ENCODE results near the gene SMARCC2. TPM values are rescaled to one million over a fixed set of nuclear protein-coding genes. Genes with fewer than 3 reads are reported as not detected.
A peak's percentile ranks its signal among the peaks of the same experiment; 100 is the strongest.

SMARCC2 gene
- total and polyA plus RNA-seq, 4 donors = 66.2 to 143 (median 123) TPM

DNA sequence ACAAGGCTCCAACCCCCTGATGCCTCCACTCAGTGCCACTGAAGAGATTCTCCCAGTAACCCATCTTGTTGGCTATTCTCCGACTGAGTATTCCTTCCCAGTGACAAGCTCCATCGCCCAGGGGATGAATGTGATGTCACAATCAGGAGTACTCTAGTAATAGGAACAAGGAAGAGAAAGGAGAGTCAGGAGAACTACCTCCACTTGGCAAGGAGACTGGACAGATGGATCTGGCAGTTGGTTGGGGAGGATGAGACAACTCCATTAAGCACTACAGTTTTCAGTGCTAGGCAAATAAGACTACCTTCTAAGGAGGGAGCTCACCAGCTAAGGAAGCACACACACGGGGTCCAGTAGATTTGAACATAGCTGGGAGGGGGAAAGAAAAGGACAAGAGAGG is 27.2 kb upstream of the SMARCC2 start:
- Histone ChIP-seq H3K27ac (ENCODE audit: low read depth, low read length) (no peak overlapping the region), H3K36me3 (ENCODE audit: control insufficient read depth, insufficient read depth, low read length) (peaks cover 55% of the 10 kb centered on the region), H3K9me3 (ENCODE audit: control insufficient read depth, insufficient read depth, low read length) (no peaks in the 10 kb centered on the region), H3K4me3 (ENCODE audit: low read depth, low read length) (no peak overlapping the region), H3K4me1 (ENCODE audit: control insufficient read depth, insufficient read depth, low read length) (peaks cover 15% of the 10 kb centered on the region), H3K27me3 (ENCODE audit: control insufficient read depth, insufficient read depth, low read length) (no peaks in the 10 kb centered on the region)
- WGBS (ENCODE audit: insufficient coverage) = 100% methylated on average over 3 of the region's 3 CpGs
- no peak for DNase-seq (ENCODE audit: low read depth in 4 of 6, low spot score in 6 of 6)

- Histone ChIP-seq H3K9me3 (ENCODE audit: control insufficient read depth, insufficient read depth, low read length) (no peaks in the 10 kb centered on the region), H3K27ac (ENCODE audit: low read depth, low read length) (no peak overlapping the region)
Measured at GRCh38 chr12:56213878-56214277, 24.6 kb upstream of the SMARCC2 start.

DNA sequence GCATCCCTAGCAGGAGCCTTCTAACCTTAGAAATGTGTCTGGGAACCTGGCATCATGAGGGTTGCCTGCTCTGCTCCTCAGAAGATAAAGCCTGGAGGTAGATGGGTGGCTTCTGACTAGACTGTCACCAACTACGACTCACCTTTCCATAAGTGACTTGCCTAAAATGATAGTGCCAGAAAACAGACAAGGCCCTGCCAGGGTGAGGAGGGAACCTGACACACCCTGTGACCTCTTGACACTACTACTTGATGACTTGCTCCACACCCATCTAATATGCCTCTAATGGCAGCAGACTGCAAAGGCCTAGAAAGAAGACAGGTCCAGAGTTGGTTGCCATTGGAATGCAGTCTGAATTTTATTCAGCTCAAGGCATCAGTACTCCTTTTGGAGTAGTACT is 23.1 kb upstream of the SMARCC2 start:
- no peaks in the 10 kb centered on the region for H3K27me3 ChIP-seq (ENCODE audit: control insufficient read depth, insufficient read depth, low read length)
- no peak overlapping the region for H3K4me3 ChIP-seq (ENCODE audit: low read depth, low read length)
- H3K36me3 ChIP-seq (ENCODE audit: control insufficient read depth, insufficient read depth, low read length) = peaks cover 88% of the 10 kb centered on the region
- no peaks in the 10 kb centered on the region for H3K9me3 ChIP-seq (ENCODE audit: control insufficient read depth, insufficient read depth, low read length)
- no peak for DNase-seq (ENCODE audit: low read depth in 4 of 6, low spot score in 6 of 6)
- H3K27ac ChIP-seq (ENCODE audit: low read depth, low read length) = no peak overlapping the region
- no CpG with 5 or more reads among the region's 1 CpG for WGBS (ENCODE audit: insufficient coverage)
- H3K4me1 ChIP-seq (ENCODE audit: control insufficient read depth, insufficient read depth, low read length) = no peaks in the 10 kb centered on the region

More at GRCh38 chr12:56213878-56214277, 24.6 kb upstream of the SMARCC2 start:
- DNase-seq (ENCODE audit: low read depth in 4 of 6, low spot score in 6 of 6) = no peak
- no peaks in the 10 kb centered on the region for H3K27me3 ChIP-seq (ENCODE audit: control insufficient read depth, insufficient read depth, low read length)
- peaks cover 79% of the 10 kb centered on the region for H3K36me3 ChIP-seq (ENCODE audit: control insufficient read depth, insufficient read depth, low read length)
- H3K4me1 ChIP-seq (ENCODE audit: control insufficient read depth, insufficient read depth, low read length) = no peaks in the 10 kb centered on the region
- WGBS (ENCODE audit: insufficient coverage) = 100% methylated on average over 3 of the region's 5 CpGs
- H3K4me3 ChIP-seq (ENCODE audit: low read depth, low read length) = no peak overlapping the region

- Histone ChIP-seq H3K4me1 (ENCODE audit: control insufficient read depth, insufficient read depth, low read length) (no peaks in the 10 kb centered on the region), H3K36me3 (ENCODE audit: control insufficient read depth, insufficient read depth, low read length) (peaks cover 77% of the 10 kb centered on the region), H3K27ac (ENCODE audit: low read depth, low read length) (no peak overlapping the region), H3K4me3 (ENCODE audit: low read depth, low read length) (no peak overlapping the region), H3K27me3 (ENCODE audit: control insufficient read depth, insufficient read depth, low read length) (no peaks in the 10 kb centered on the region), H3K9me3 (ENCODE audit: control insufficient read depth, insufficient read depth, low read length) (no peaks in the 10 kb centered on the region)
- 72% methylated on average over 6 of the region's 6 CpGs for WGBS (ENCODE audit: insufficient coverage)
- DNase-seq (ENCODE audit: low read depth in 4 of 6, low spot score in 6 of 6) = no peak
Measured at GRCh38 chr12:56208006-56208405, 18.7 kb upstream of the SMARCC2 start.

DNA sequence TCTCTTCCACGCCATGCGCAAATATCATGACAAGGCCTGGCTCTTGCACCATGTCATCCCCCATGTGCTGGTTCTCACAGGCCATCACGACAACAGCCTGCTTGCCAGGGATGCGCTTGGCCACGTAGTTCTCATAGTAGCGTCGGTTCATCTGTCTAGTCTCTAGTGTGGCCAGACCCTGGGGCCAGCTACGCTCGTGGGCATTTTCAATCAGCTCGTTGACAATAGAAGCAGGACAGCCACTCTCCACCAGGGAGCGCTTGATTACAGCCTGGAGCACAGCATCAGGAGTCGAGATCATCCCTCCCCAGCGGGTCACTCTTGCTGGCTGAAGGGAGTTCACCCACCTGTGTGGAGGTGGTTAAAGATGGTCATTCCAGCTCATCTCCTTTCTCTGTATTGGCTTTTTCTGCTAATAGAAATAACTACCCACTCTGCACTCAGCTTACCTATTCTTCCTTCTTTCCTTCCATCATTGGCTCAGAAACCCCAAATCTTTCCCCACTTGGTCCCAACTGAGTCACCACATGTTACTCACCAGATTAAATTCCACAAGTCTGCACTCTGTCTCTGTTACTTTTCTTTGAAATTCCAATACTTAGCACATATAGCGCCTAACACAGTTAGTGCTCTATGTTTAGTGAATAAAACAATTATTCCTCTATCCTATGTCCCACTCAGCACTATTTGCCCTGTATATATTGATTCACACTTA is 17.3 kb upstream of the SMARCC2 start:
- peak in 2 of 6 donors; percentile 42 to 60 for DNase-seq (ENCODE audit: low read depth in 4 of 6, low spot score in 6 of 6)

GRCh38 chr12:56205445-56205844 is 16.2 kb upstream of the SMARCC2 start:
- no peaks in the 10 kb centered on the region for H3K4me1 ChIP-seq (ENCODE audit: control insufficient read depth, insufficient read depth, low read length)
- H3K27ac ChIP-seq (ENCODE audit: low read depth, low read length) = no peak overlapping the region
- no peak for DNase-seq (ENCODE audit: low read depth in 4 of 6, low spot score in 6 of 6)
- no peaks in the 10 kb centered on the region for H3K27me3 ChIP-seq (ENCODE audit: control insufficient read depth, insufficient read depth, low read length)
- peaks cover 54% of the 10 kb centered on the region for H3K36me3 ChIP-seq (ENCODE audit: control insufficient read depth, insufficient read depth, low read length)
- H3K4me3 ChIP-seq (ENCODE audit: low read depth, low read length) = no peak overlapping the region
- H3K9me3 ChIP-seq (ENCODE audit: control insufficient read depth, insufficient read depth, low read length) = no peaks in the 10 kb centered on the region

More for the DNA sequence above, 17.3 kb upstream of the SMARCC2 start:
- Histone ChIP-seq H3K27ac (ENCODE audit: low read depth, low read length) (no peak overlapping the region), H3K4me1 (ENCODE audit: control insufficient read depth, insufficient read depth, low read length) (no peaks in the 10 kb centered on the region), H3K4me3 (ENCODE audit: low read depth, low read length) (no peak overlapping the region), H3K36me3 (ENCODE audit: control insufficient read depth, insufficient read depth, low read length) (peaks cover 64% of the 10 kb centered on the region), H3K9me3 (ENCODE audit: control insufficient read depth, insufficient read depth, low read length) (no peaks in the 10 kb centered on the region), H3K27me3 (ENCODE audit: control insufficient read depth, insufficient read depth, low read length) (no peaks in the 10 kb centered on the region)
- WGBS (ENCODE audit: insufficient coverage) = 50% methylated on average over 11 of the region's 14 CpGs

DNA sequence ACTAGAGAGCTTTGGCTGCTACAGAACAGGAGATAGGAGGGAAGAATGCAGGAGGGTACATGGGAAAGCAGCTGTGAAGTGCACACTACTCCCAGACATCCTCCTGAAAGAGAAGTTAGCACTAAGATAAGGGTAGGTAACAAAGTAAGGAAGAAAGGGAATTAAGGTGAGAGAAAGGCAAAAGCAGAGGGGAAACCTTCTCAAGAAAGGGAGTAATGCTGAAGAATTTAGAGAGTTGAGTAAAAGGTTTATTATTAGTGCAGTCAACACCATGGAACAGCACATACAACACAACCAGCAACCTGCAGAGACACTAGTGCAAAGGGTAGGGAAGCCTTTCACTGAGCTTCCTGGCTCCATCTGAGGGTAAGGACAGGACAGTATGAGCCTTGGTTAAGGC is 15.0 kb upstream of the SMARCC2 start:
- Histone ChIP-seq H3K4me1 (ENCODE audit: control insufficient read depth, insufficient read depth, low read length) (no peaks in the 10 kb centered on the region), H3K9me3 (ENCODE audit: control insufficient read depth, insufficient read depth, low read length) (no peaks in the 10 kb centered on the region), H3K4me3 (ENCODE audit: low read depth, low read length) (no peak overlapping the region), H3K27ac (ENCODE audit: low read depth, low read length) (no peak overlapping the region), H3K27me3 (ENCODE audit: control insufficient read depth, insufficient read depth, low read length) (no peaks in the 10 kb centered on the region), H3K36me3 (ENCODE audit: control insufficient read depth, insufficient read depth, low read length) (peaks cover 42% of the 10 kb centered on the region)
- DNase-seq (ENCODE audit: low read depth in 4 of 6, low spot score in 6 of 6) = no peak

GRCh38 chr12:56202838-56203237 is 13.6 kb upstream of the SMARCC2 start:
- WGBS (ENCODE audit: insufficient coverage) = no CpG with 5 or more reads among the region's 2 CpGs
- Histone ChIP-seq H3K27ac (ENCODE audit: low read depth, low read length) (no peak overlapping the region), H3K27me3 (ENCODE audit: control insufficient read depth, insufficient read depth, low read length) (no peaks in the 10 kb centered on the region), H3K9me3 (ENCODE audit: control insufficient read depth, insufficient read depth, low read length) (no peaks in the 10 kb centered on the region), H3K4me1 (ENCODE audit: control insufficient read depth, insufficient read depth, low read length) (no peaks in the 10 kb centered on the region), H3K4me3 (ENCODE audit: low read depth, low read length) (no peak overlapping the region), H3K36me3 (ENCODE audit: control insufficient read depth, insufficient read depth, low read length) (peaks cover 28% of the 10 kb centered on the region)
- DNase-seq (ENCODE audit: low read depth in 4 of 6, low spot score in 6 of 6) = no peak

- 67% methylated on average over 1 of the region's 1 CpG for WGBS (ENCODE audit: insufficient coverage)
Measured at GRCh38 chr12:56202366-56202765, 13.1 kb upstream of the SMARCC2 start.

DNA sequence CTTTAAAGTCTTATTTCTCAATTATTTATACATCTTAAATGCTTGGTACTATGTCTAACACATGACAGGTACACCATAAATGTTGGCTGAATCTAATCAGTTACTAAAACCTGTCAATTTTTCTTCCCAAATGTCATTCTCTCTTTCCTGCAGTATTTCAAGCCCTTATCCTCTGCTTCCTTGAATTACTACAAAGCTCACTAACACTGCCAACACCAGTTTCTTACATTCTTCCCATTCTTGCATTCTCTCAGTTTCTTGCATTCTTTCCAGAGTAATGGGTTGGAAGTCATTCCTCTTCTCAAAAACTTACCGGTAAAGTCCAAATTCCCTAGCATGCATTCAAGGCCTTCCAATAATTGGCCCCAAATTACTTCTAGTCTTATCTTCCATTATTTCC is 9.6 kb upstream of the SMARCC2 start:
- H3K36me3 ChIP-seq (ENCODE audit: control insufficient read depth, insufficient read depth, low read length) = no peaks in the 10 kb centered on the region
- 100% methylated on average over 1 of the region's 1 CpG for WGBS (ENCODE audit: insufficient coverage)
- H3K4me3 ChIP-seq (ENCODE audit: low read depth, low read length) = no peak overlapping the region
- H3K9me3 ChIP-seq (ENCODE audit: control insufficient read depth, insufficient read depth, low read length) = no peaks in the 10 kb centered on the region
- no peak overlapping the region for H3K27ac ChIP-seq (ENCODE audit: low read depth, low read length)
- no peaks in the 10 kb centered on the region for H3K27me3 ChIP-seq (ENCODE audit: control insufficient read depth, insufficient read depth, low read length)
- no peak for DNase-seq (ENCODE audit: low read depth in 4 of 6, low spot score in 6 of 6)
- H3K4me1 ChIP-seq (ENCODE audit: control insufficient read depth, insufficient read depth, low read length) = no peaks in the 10 kb centered on the region

More at GRCh38 chr12:56202366-56202765, 13.1 kb upstream of the SMARCC2 start:
- peaks cover 26% of the 10 kb centered on the region for H3K36me3 ChIP-seq (ENCODE audit: control insufficient read depth, insufficient read depth, low read length)
- DNase-seq (ENCODE audit: low read depth in 4 of 6, low spot score in 6 of 6) = no peak
- no peak overlapping the region for H3K4me3 ChIP-seq (ENCODE audit: low read depth, low read length)
- no peaks in the 10 kb centered on the region for H3K9me3 ChIP-seq (ENCODE audit: control insufficient read depth, insufficient read depth, low read length)
- no peaks in the 10 kb centered on the region for H3K4me1 ChIP-seq (ENCODE audit: control insufficient read depth, insufficient read depth, low read length)
- no peak overlapping the region for H3K27ac ChIP-seq (ENCODE audit: low read depth, low read length)
- H3K27me3 ChIP-seq (ENCODE audit: control insufficient read depth, insufficient read depth, low read length) = no peaks in the 10 kb centered on the region
